Esophagus squamous epithelium (tissue), 4 donors: ENCODE measurements around the gene TMEM63A.

ENCODE experiments used
- CTCF ChIP-seq, 6 experiments: fragments of 450-650 bp in 4 of 6; fragments of 200-600 bp in 2 of 6; sonication (generic) in 2 of 6; IDR thresholded peaks; one replicate each; pipeline ENCODE4 v1.5.1; 2016 to 2019; ENCODE audit warnings: antibody characterized with exemption in 6 of 6, mild to moderate bottlenecking in 4 of 6, moderate library complexity in 4 of 6
- POLR2A ChIP-seq, 4 donors: fragments of 450-650 bp; IDR thresholded peaks; one replicate each; pipeline ENCODE4 v1.6.1; 2017; ENCODE audit warnings: antibody characterized with exemption in 4 of 4, mild to moderate bottlenecking in 4 of 4, moderate library complexity in 3 of 4

- no peak for TF ChIP-seq POLR2A (IDR thresholded peaks at IDR 0.05)
- no peak for TF ChIP-seq CTCF (IDR thresholded peaks at IDR 0.05)
Observed at GRCh38 chr1:225923381-225923691, 41.2 kb upstream of the TMEM63A start.
